Measurements from ENCODE around the gene BCL11A.

DNA sequence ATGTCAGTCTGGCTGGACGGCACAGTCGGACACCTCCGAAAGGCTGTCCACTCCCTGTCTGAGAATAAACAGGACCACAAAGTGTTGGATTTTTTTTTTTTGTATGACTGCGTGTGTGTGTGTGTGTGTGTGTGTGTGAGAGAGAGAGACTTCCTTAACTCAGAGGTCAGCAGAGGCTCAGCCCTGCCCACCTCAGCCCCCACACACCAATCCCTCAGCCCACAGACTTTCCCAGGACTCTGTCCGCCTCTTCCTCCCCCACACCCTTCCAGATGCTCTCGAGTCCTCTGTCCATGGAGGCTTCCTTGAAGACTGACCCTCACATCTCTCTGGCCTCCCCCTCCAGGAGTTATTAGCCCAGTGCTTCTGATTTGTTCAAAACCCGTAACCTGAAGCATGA, 147.3 kb downstream of the BCL11A start:
- no peak for TF ChIP-seq EZH2 (IDR thresholded peaks at IDR 0.05; ENCODE audit: insufficient read depth, poor library complexity, severe bottlenecking)
- TF ChIP-seq EZH2phosphoT487 (IDR thresholded peaks at IDR 0.05; ENCODE audit: insufficient read depth, low read depth), result no peak

Data from GM23248 (cell line).